A673 (cell line): ENCODE results near the gene ZSCAN4. TPM values are rescaled to one million over a fixed set of nuclear protein-coding genes. Genes with fewer than 3 reads are reported as not detected.

Source experiments
- BruUV-seq: library from RNA; stranded (reverse); fragments of 400-500 nt; replicated peaks from 2 replicates; lab custom pipeline; 2021; lab: Mats Ljungman, UMichigan
- CTCF ChIA-PET: fragments of 300-600 bp; sonication (Branson Sonifier 250); formaldehyde crosslinking; loops from one replicate; lab custom pipeline; 2022; ENCODE audit warnings: antibody characterized with exemption; lab: Charles Lee
- POLR2A ChIA-PET: fragments of 300-600 bp; sonication (Branson Sonifier 250); formaldehyde crosslinking; loops from one replicate; lab custom pipeline; 2022; ENCODE audit warnings: antibody characterized with exemption; ENCODE audit not compliant: low non-redundant PET; lab: Charles Lee
- DNase-seq: peaks from one replicate; pipeline ENCODE4 v3.0.0-alpha.2; 2015; ENCODE audit warnings: low spot score
- H3K27ac ChIP-seq: fragments of 200-600 bp; sonication (generic); 2 replicates; pipeline ENCODE4 v1.5.1; 2016; ENCODE audit warnings: mixed run types, low read depth, mild to moderate bottlenecking, mixed read lengths, antibody characterized with exemption, low read length; ENCODE audit not compliant: poor library complexity, severe bottlenecking
- H3K27me3 ChIP-seq: fragments of 200-600 bp; sonication (generic); replicated peaks from 2 replicates; pipeline ENCODE4 v1.6.1; 2017; ENCODE audit warnings: mixed run types, low read depth, mild to moderate bottlenecking, mixed read lengths, antibody characterized with exemption, low read length; ENCODE audit not compliant: insufficient read depth, poor library complexity
- H3K36me3 ChIP-seq: fragments of 200-600 bp; sonication (generic); 2 replicates; pipeline ENCODE4 v1.6.1; 2016; ENCODE audit warnings: mixed run types, mild to moderate bottlenecking, mixed read lengths, antibody characterized with exemption, low read length; ENCODE audit not compliant: insufficient read depth, poor library complexity, severe bottlenecking
- H3K4me1 ChIP-seq: fragments of 200-600 bp; sonication (generic); 2 replicates; pipeline ENCODE4 v1.6.1; 2017; ENCODE audit warnings: mixed run types, mild to moderate bottlenecking, mixed read lengths, antibody characterized with exemption, low read length; ENCODE audit not compliant: insufficient read depth, poor library complexity, severe bottlenecking
- H3K4me3 ChIP-seq: fragments of 200-600 bp; sonication (generic); 2 replicates; pipeline ENCODE4 v1.5.1; 2016; ENCODE audit warnings: low read depth, mixed run types, mild to moderate bottlenecking, mixed read lengths, low read length; ENCODE audit not compliant: poor library complexity, severe bottlenecking
- H3K9me3 ChIP-seq: fragments of 200-600 bp; sonication (generic); 2 replicates; pipeline ENCODE4 v1.6.1; 2016; ENCODE audit warnings: mixed run types, low read depth, mild to moderate bottlenecking, mixed read lengths, antibody characterized with exemption, low read length; ENCODE audit not compliant: poor library complexity, severe bottlenecking
- CTCF ChIP-seq: fragments of 300-800, 200-600 bp; sonication (generic); conservative IDR thresholded peaks from 2 replicates; pipeline ENCODE4 v1.5.1; 2017; ENCODE audit warnings: low read depth, mild to moderate bottlenecking, antibody characterized with exemption, low read length, moderate library complexity, mixed read lengths
- EZH2 ChIP-seq: fragments of 200-600 bp; sonication (generic); IDR thresholded peaks from 2 replicates; pipeline ENCODE4 v1.6.1; 2017; ENCODE audit warnings: borderline replicate concordance, low read depth, mild to moderate bottlenecking, mixed read lengths, antibody characterized with exemption, low read length; ENCODE audit not compliant: poor library complexity, severe bottlenecking
- intact Hi-C: fragments of 100-400 bp; cut with micrococcal nuclease; formaldehyde crosslinking; loops from one replicate; pipeline ENCODE4 v1.10.0; 2022; ENCODE audit not compliant: unreplicated experiment
- total RNA-seq: library from RNA; stranded (reverse); gene quantifications from 2 replicates; pipeline ENCODE4 v1.2.3, GENCODE V29; 2021

The ZSCAN4 gene
- total RNA-seq, 1 experiment from 2014 or later = not detected

DNA sequence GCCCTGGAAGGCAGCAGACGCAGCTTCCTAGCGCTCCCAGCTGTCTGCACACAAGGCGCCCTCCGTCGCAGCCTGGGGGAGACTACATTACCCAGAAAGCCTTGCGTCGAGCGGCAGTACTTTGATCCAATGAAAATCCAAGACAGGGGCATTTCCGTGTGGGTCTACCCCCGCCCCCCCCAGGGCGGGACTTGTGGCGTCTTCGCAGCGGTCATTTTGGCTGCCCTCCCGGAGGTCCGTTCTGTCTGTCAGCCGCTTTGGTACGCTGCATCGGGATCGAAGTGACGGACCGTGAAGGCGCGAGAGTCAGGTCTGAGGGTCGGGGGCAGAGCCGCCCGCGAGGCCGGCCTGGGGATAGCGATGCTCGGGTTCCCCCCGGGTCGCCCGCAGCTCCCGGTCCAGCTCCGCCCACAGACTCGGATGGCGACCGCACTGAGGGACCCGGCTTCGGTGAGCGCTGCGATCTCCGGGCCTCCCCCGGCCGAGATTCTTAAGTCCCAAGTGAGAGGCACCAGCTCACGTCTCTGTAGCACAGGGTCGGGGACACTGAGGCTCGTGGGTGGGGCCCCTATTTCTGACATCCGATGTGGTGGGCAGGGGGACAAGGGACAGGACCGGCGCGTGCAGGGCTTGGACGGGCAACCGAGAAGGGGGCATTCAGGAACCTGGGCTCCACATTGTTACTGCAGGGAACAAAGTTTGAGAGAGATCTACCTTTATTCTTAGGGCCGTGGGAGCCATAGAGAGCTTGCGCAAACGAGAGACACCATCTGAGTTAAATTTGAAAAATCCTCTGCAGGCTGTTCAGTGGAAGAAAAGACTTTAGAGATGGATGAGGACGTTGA, 35.5 kb upstream of the ZSCAN4 start, which contains the start of gene ZNF211:
Gene ZNF211 (plus strand): TSS at position 182 of the 845 bp plus-strand sequence. CDS start 179 bp downstream, at position 361.
- ChIA-PET POLR2A (no interaction called here), CTCF (no interaction called here)
- Histone ChIP-seq H3K36me3 (peaks cover 5% of the 10 kb centered on the region), H3K9me3 (peaks cover 23% of the 10 kb centered on the region), H3K4me3 (peak within 1 kb of the TSS; percentile 86), H3K4me1 (no peaks in the 10 kb centered on the region), H3K27me3 (no peaks in the 10 kb centered on the region), H3K27ac (no peak within 1 kb of the TSS)
- intact Hi-C loops = no loop called here
- DNase-seq = peak; percentile 97
- no peak for TF ChIP-seq EZH2
- no peak for TF ChIP-seq CTCF
- no TSS peak for BruUV-seq

DNA sequence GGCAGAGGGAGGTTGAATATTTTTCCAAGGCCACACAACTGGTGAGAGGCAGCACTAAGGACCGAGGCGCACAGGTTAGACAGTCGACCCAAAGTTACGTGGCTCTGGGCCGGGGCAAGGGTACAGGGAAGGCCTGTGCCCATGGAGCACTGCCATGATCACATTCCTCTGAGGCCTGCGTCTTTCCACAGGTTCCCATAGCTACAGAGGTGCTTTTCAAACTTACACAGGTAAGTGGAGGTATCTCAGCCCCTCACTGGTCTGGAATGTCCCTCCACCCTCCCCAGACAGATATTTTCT, 35.0 kb upstream of the ZSCAN4 start:
- TF ChIP-seq EZH2 = no peak
- no peak for TF ChIP-seq CTCF
- POLR2A ChIA-PET = no interaction called here

DNA sequence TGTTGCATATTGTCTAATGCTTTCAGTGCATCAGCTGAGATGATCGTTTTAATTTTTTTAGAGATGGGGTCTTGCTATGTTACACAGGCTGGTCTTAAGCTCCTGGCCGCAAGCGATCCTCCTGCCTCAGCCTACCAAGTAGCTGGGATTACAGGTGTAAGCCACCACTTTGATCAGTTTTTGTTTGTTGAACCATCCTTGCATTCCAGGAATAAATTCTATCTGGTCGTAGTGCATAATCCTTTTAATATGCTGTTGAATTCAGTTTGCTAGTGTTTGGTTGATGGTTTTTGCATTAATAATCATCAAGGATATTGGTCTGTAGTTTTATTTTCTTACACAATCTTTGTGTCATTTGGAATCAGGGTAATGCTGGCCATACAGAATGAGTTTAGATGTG, 31.4 kb upstream of the ZSCAN4 start:
- no peak for DNase-seq
- POLR2A ChIA-PET = no interaction called here

More for the DNA sequence above, 35.0 kb upstream of the ZSCAN4 start:
- Histone ChIP-seq H3K4me1 (no peaks in the 10 kb centered on the region), H3K9me3 (peaks cover 26% of the 10 kb centered on the region), H3K27ac (no peak overlapping the region), H3K36me3 (peaks cover 5% of the 10 kb centered on the region), H3K27me3 (no peaks in the 10 kb centered on the region), H3K4me3 (peak overlapping the region; percentile 86)
- no TSS peak for BruUV-seq
- intact Hi-C loops = no loop called here
- CTCF ChIA-PET = no interaction called here
- no peak for DNase-seq

More for the DNA sequence above, 31.4 kb upstream of the ZSCAN4 start:
- no TSS peak for BruUV-seq
- CTCF ChIA-PET = no interaction called here
- Histone ChIP-seq H3K4me1 (no peaks in the 10 kb centered on the region), H3K9me3 (peaks cover 53% of the 10 kb centered on the region), H3K36me3 (peaks cover 32% of the 10 kb centered on the region), H3K4me3 (no peak overlapping the region), H3K27me3 (no peaks in the 10 kb centered on the region), H3K27ac (no peak overlapping the region)
- TF ChIP-seq EZH2 (no peak), CTCF (no peak)
- intact Hi-C loops = no loop called here
